Tibial nerve (tissue), 4 donors: Measurements from ENCODE around the gene TANC1.

Experiments used
- CTCF ChIP-seq, 5 experiments: fragments of 200-600 bp in 3 of 5; fragments of 450-650 bp in 2 of 5; sonication (generic) in 3 of 5; IDR thresholded peaks; one replicate each; pipeline ENCODE4 v1.5.1; 2016 to 2019; ENCODE audit warnings: antibody characterized with exemption in 5 of 5, mild to moderate bottlenecking in 3 of 5, moderate library complexity in 2 of 5
- EP300 ChIP-seq, 2 donors: sonication (generic); formaldehyde crosslinking; IDR thresholded peaks; one replicate each; pipeline ENCODE4 v1.6.1; 2017; ENCODE audit warnings: antibody characterized with exemption in 2 of 2, mild to moderate bottlenecking in 1 of 2
- POLR2A ChIP-seq, 2 donors: fragments of 450-650 bp; IDR thresholded peaks; one replicate each; pipeline ENCODE4 v1.6.1; 2017; ENCODE audit warnings: antibody characterized with exemption in 2 of 2, mild to moderate bottlenecking in 2 of 2, moderate library complexity in 2 of 2

DNA sequence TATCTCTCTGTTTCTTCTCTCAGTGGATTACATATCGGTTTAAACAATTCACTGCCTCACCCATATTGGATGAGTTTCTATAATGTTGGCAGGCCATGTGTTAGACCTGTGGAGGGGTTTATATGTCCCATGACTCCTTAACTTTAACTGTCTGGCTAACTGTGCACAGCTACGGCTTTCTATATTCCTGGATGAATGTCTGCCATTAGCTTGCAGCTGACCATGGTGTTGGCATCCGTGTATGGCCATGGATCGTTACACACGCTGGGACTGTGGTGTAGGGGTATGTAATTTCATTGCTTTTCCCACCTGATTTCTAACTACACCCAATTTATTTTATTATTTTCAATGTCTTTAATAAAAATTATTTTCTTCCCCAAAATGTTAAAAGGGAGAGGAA, 3.3 kb upstream of the TANC1 start:
- TF ChIP-seq CTCF (IDR thresholded peaks at IDR 0.05) (no peak), EP300 (IDR thresholded peaks at IDR 0.05) (no peak), POLR2A (IDR thresholded peaks at IDR 0.05) (no peak)
